RCC 7860 (cell line): ENCODE results near the gene ZNF184.

Source experiments
- DNase-seq: peaks from one replicate; pipeline ENCODE4 v3.0.0-alpha.2; 2015; ENCODE audit warnings: low spot score
- FAIRE-seq: peaks from 2 replicates; lab custom pipeline; 2012; peaks lifted over from hg19 to GRCh38; lab: Jason Lieb, UNC

ZNF184 gene

GRCh38 chr6:27472617-27473400, at the start of gene ZNF184:
TSS of gene ZNF184 (minus strand) at chr6:27473105. CDS start at chr6:27472294, 811 bp downstream.
- FAIRE-seq = peak; percentile 83
- peak; percentile 96 for DNase-seq

GRCh38 chr6:27518881-27519795, 46.2 kb upstream of the ZNF184 start:
- DNase-seq = peak; percentile 78
- FAIRE-seq = peak; percentile 20

- FAIRE-seq = no peak
- no peak for DNase-seq
Measured at GRCh38 chr6:27517928-27518787, 45.3 kb upstream of the ZNF184 start.

GRCh38 chr6:27517238-27517637, 44.3 kb upstream of the ZNF184 start:
- no peak for FAIRE-seq

GRCh38 chr6:27514906-27515495, 42.1 kb upstream of the ZNF184 start:
- FAIRE-seq (no peak), DNase-seq (no peak)

More at GRCh38 chr6:27517238-27517637, 44.3 kb upstream of the ZNF184 start:
- no peak for DNase-seq

- DNase-seq = no peak
- FAIRE-seq = no peak
Measured at GRCh38 chr6:27512525-27512924, 39.6 kb upstream of the ZNF184 start.

GRCh38 chr6:27507041-27507956, 34.4 kb upstream of the ZNF184 start:
- DNase-seq (no peak), FAIRE-seq (no peak)

GRCh38 chr6:27505209-27506027, 32.5 kb upstream of the ZNF184 start:
- FAIRE-seq (peak; percentile 73), DNase-seq (peak; percentile 95)

GRCh38 chr6:27503436-27504030, 30.6 kb upstream of the ZNF184 start:
- FAIRE-seq (no peak), DNase-seq (peak; percentile 61)

GRCh38 chr6:27502508-27503435, 29.9 kb upstream of the ZNF184 start:
- peak; percentile 85 for DNase-seq
- FAIRE-seq = peak; percentile 31

GRCh38 chr6:27501187-27501586, 28.3 kb upstream of the ZNF184 start:
- DNase-seq (no peak), FAIRE-seq (no peak)

GRCh38 chr6:27500177-27500576, 27.3 kb upstream of the ZNF184 start:
- DNase-seq (no peak), FAIRE-seq (no peak)

GRCh38 chr6:27495386-27496135, 22.7 kb upstream of the ZNF184 start:
- DNase-seq (peak; percentile 83), FAIRE-seq (peak; percentile 29)

GRCh38 chr6:27494987-27495385, 22.1 kb upstream of the ZNF184 start:
- DNase-seq (no peak), FAIRE-seq (no peak)

- no peak for FAIRE-seq
- DNase-seq = no peak
Measured at GRCh38 chr6:27494103-27494502, 21.2 kb upstream of the ZNF184 start.

GRCh38 chr6:27492631-27493190, 19.8 kb upstream of the ZNF184 start:
- FAIRE-seq = no peak
- no peak for DNase-seq
